ENCODE measurements around the gene MPRIP.
A peak's percentile ranks its signal among the peaks of the same experiment; 100 is the strongest.

Gene MPRIP

GRCh38 chr17:17070931-17071330 is 28.7 kb downstream of the MPRIP start:
- DNase-seq (ENCODE audit: low spot score), result no peak

DNA sequence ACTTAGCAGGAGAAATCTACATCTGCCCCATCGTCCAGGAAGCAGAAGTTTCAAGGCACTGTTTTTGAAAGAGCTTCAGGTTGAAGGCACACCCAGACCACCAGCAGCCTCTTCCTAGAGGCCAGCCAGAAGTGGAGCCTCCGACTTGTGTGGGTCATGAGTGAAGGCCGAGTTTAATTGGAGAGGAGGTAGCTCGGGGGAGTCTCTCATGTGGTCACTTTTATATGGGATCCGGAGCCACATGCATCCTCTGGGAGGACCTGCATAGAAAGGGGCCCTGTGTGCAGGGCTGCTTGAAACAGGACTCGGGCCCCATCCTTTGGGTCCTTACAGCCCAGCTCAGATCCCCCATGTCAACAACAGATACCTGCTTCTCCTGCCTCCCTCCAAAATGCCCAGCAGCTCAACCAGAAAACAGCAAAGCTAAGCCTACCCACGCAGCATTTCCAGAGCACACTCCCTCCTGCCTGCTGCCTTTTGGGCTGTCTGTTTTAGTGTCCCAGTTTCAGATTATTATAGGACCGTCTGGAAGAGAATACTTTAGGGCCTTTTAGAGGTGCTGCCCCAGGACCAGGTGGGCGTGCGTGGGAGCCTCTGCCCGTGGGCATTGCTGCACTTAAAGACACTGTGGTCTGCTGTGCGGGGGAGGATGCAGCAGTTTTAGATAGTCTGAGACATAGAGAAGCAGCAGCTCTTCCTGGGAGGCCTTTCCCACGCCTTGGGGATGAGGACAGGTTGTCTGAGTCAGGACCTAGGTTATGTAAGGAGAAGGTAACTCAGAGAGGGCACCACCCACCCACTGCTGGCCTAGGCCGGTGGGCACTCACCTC is 29.5 kb downstream of the MPRIP start:
- DNase-seq (ENCODE audit: low spot score), result no peak

- DNase-seq (ENCODE audit: low spot score), result no peak
These were observed 30.3 kb downstream of the MPRIP start for GRCh38 chr17:17072546-17072945.

- no peak for DNase-seq (ENCODE audit: low spot score)
These were observed 30.8 kb downstream of the MPRIP start for GRCh38 chr17:17073030-17073564.

- DNase-seq (ENCODE audit: low spot score), result peak; percentile 63
These were observed 31.5 kb downstream of the MPRIP start for GRCh38 chr17:17073581-17074403.

- DNase-seq (ENCODE audit: low spot score), result peak; percentile 80
These were observed 33.0 kb downstream of the MPRIP start for GRCh38 chr17:17075125-17075781.

DNA sequence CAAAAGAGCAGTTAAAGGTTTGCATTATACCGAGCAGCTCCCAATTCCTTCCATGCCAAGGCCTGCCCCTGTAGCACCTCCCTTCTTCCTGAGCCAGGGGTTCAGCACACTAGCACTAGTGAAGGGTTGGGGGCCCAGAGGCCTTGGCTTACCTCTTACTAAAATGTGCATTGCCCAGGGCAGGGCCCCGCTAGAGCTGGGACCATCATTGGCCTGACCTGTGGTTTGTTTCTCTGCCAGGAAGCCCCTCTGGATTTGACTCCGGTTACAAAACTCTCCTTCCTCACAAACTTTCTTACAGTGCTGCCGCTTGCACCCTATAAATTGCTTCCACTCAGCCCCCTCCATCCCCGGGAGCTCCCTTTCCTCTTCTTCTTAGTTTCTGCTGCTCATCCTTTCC is 33.8 kb downstream of the MPRIP start:
- DNase-seq (ENCODE audit: low spot score), result no peak

GRCh38 chr17:17077101-17077500 is 34.8 kb downstream of the MPRIP start:
- DNase-seq (ENCODE audit: low spot score), result no peak

- DNase-seq (ENCODE audit: low spot score), result no peak
These were observed 35.8 kb downstream of the MPRIP start for GRCh38 chr17:17077861-17078732.

DNA sequence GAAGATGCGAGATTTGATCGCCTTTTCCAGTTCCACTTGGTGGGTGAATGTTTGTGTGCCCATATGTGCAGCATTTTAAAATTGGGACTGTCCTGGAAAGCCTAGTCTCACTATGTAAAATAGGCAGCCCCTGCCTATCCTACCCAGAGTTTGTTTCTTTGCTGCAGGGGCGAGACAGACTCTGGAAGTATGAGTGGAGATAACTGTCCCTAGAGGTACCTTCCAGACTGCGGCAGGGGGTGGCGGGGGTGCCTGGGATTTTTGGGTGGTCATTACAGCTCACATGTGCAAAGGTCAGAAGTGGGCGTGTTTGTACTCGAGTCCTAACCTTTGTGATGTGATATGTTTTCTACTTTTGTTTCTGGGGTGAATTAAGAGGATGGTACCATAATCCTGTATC is 36.6 kb downstream of the MPRIP start:
- DNase-seq (ENCODE audit: low spot score), result no peak

DNA sequence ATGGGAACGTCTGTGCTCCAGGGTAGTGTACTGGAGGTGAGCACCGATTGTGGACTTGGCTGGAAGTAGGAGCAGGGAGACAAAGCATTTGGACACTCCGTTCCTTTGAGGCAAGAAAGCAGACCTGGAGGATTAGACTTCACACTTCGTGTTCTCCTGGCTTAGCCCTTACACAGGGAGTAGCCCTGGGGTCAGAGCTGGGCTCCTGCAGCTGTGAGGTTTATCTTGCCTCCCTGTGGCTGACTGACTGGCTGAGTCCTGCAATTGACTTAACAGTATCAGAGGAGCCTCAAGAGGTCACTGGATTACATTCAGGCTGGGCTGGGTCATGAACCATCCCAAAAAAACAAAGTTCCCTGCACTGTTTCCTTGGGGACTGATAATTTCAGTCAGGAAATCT is 37.1 kb downstream of the MPRIP start:
- DNase-seq (ENCODE audit: low spot score), result no peak

GRCh38 chr17:17079761-17080160 is 37.5 kb downstream of the MPRIP start:
- no peak for DNase-seq (ENCODE audit: low spot score)

DNA sequence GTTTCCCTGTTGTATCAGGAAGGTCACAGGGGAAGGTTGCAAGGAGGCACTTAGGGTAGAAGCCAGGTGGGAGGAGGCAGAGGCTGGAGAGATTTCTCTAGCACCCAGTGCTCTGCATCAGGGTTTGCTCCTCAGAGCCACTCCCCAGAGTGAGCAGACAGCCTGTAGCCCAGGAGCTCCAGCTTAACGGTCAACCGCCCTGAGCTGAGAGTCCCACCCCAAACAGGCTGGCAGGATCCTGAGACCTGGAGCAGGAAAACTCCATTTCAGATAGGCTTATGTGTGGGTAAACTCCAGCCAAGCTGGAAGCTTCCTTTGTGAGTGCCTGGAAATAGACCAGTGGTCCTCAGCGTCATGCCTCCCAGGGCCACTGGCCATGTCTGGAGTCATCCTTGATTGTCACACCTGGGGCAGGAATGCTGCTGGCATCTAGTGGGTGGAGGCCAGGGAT is 37.9 kb downstream of the MPRIP start:
- DNase-seq (ENCODE audit: low spot score), result no peak

DNA sequence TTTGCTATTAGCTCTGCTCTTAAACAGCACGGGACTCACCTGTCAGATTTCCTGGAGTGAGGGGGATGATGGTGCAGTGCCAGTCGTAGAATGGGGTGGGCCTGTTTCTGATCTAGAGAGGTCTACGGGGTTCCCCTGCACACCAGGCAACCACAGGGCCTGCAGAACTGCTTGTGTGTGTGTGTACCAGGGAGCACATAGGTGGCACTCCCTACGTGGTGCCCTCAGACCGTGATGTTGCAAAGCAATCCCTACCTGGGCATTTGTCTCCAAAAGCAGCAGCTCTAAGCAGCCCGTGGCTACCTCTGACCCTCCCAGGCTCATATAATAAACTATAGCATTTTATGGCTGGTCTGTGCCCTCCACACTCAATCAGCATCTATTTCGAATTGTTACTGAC is 38.5 kb downstream of the MPRIP start:
- no peak for DNase-seq (ENCODE audit: low spot score)

GRCh38 chr17:17081304-17081940 is 39.2 kb downstream of the MPRIP start:
- DNase-seq (ENCODE audit: low spot score), result no peak

- DNase-seq (ENCODE audit: low spot score), result no peak
These were observed 40.6 kb downstream of the MPRIP start for GRCh38 chr17:17082878-17083277.

GRCh38 chr17:17084317-17084835 is 42.1 kb downstream of the MPRIP start:
- DNase-seq (ENCODE audit: low spot score), result no peak

GRCh38 chr17:17084941-17085340 is 42.7 kb downstream of the MPRIP start:
- DNase-seq (ENCODE audit: low spot score), result no peak

DNA sequence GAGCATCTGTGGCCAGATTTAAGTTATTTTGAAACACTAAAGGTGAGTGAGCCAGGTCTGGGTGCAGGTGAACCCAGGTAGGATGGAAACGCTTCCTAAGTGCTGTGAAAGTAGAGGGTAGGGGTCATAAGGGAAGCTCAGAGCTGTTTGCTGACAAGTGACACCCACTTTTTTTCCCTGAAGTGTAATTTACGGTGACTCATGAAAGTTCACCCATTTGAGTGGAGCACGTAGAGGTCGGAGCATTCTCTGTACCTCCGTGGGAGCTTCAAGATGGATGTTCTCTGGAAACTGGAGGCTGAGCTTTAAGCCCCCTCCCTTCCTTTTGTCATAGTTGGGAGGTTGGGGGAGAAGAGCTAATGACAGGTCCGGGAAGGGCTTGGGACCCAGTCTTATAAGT is 44.3 kb downstream of the MPRIP start:
- DNase-seq (ENCODE audit: low spot score), result no peak

DNA sequence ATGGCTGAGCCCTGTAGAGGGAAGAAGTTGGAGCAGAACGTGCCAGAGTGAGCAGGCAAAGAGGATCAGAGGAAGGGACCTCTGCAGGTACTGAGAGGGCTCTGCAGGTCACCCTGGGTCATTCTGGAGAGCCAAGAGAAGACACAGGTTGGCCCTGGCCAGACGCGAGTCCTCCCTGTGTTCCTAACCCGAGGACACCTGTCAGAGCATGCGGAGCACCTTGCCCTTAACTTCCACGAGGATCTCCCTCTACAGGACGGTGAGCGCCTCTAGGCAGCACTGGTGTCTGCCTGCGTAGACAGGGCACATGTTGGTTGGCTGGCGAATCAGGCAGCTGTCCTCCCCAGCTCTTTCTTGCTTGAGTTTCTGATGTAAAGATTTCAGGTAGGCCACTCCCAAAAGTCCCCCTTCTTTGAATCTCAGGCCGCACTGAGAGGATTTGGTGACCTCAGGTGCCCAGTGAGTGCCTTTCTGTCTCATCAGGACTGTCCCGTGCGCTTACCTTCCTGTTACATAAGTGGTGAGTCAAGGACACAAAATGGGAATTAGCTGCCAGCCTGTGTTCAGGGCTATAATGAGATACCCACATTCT is 45.3 kb downstream of the MPRIP start:
- DNase-seq (ENCODE audit: low spot score), result no peak

Data from GM03348 (cell line).